ENCODE data around the gene DCTN3.

The DCTN3 gene

DNA sequence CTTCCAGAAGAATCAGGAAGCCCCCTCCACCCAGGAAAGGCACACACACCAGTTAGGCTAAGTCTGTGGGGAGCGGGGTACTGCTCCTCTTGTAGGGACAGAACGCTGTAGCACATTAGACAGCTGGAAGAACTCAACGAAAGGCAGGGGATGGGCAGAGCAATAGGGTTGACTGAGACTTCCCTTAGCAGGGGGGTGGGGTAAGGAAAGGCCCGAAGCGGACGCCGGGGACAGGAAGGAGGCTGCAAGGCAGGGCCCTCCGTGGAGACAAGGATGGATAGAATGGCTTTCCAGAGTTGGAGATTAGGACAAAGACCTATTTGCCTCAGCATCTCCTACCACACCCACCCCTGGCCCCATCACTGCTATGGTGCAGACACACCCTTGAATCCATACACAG is 45.1 kb downstream of the DCTN3 start:
- DNase-seq (ENCODE audit: low read depth in 2 of 2, low spot score in 1 of 2), result no peak

DNA sequence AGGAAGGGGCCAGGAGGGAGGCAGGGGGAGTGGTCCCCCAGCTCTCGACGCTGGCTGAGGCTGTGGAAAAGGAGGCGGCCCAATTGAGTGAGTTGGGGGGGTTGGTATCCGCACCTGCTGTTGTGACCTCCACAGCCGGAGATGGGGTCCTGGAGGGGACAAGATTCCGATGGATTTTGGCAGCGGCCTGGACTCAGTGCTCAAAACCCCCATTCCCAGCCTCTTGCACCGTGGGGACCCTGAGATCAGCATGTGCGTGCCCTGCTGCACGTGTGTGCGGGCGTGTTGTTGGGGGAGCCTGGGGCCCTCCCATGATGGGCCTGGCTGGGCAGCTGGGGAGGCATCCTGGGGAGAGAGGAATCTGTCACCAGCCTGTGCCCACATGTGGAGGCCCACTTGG is 45.7 kb downstream of the DCTN3 start:
- no peak for DNase-seq (ENCODE audit: low read depth in 2 of 2, low spot score in 1 of 2)

DNA sequence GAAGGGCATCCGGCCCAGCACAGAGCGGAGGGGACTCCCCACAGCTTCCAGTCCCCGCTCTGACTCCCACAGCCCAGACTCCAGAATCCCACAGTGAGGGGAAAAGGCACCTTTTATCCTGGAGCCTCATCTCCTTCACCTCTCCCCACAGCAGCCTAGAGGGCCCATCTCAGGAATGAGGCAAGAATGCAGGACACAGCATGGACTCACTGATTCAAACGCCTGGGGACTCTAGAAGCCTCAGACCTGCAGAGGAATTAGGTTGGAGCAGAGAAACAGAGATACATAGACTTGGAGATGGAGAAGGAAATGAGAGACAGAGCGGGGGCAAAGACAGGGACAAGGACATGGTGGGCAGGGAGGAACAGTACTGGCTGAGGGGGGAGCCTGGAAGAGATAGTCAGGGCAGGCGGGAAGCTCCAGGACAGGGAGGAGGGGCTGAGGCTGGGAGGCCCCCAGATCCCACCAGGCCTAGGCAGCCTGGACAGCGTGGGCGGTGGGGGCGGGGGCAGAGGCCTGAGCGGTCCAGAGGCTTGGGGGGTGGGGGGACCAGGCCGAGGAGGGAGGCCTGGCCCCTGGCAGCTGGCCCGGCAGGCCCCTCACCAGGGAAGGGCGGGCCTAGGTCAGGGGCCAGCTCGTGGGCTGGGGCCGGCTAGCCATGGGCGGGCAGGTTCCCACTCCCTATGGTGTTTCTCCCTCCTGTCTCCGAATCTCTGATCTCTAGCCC is 46.5 kb downstream of the DCTN3 start:
- DNase-seq (ENCODE audit: low read depth in 2 of 2, low spot score in 1 of 2), result no peak

DNA sequence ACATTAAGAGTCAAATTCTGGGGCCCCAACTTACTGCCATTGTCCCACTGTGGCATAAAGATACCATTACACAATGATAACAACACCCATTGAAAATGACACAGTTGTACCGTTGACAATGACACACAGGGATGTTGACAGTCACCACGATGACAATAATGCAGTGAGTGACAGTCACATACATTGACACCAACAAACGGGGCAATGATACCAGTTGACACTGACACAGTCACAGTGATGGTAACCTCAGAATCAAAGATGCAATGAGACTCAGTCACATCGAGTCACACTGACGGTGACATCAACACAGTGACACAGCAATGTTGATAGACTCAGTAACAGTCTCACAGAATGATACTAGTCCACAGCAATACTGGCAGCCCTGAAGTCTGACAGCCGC is 47.7 kb downstream of the DCTN3 start:
- DNase-seq (ENCODE audit: low read depth in 2 of 2, low spot score in 1 of 2), result no peak

DNA sequence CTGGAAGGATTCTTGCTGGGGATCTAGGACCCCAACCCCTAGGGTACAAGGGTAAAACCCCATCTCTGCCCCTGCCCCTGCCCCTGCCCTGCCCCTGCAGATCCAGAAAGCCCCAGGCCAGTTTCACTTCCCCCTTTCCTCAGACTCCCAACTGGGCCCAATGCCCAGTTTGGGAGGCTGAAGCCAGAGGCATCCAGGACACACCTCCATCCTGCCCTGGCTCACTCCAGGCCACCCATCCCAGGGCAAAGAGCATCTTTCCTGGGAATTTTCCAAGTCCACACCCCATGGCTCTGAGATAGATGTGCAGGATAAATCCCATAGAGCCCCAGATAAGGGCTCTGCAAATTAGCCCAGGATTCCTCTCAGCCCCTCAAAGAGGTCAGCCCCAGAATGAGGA is 48.2 kb downstream of the DCTN3 start:
- no peak for DNase-seq (ENCODE audit: low read depth in 2 of 2, low spot score in 1 of 2)

DNA sequence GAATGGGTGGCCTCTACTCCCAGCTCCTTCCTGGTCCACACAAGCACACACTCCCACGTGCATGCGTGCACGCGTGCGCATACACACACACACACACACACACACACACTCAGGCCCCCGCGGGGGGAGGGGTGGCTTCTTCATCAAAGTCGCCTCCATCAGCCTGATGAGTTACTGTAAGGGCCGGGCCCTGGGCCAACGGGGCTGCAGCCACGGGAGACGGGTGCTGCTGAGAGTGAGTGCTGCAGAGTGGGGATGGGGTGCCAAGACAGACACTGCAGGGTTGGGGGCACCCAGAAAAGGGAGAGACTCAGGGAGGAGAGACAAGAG is 48.8 kb downstream of the DCTN3 start:
- no peak for DNase-seq (ENCODE audit: low read depth in 2 of 2, low spot score in 1 of 2)

DNA sequence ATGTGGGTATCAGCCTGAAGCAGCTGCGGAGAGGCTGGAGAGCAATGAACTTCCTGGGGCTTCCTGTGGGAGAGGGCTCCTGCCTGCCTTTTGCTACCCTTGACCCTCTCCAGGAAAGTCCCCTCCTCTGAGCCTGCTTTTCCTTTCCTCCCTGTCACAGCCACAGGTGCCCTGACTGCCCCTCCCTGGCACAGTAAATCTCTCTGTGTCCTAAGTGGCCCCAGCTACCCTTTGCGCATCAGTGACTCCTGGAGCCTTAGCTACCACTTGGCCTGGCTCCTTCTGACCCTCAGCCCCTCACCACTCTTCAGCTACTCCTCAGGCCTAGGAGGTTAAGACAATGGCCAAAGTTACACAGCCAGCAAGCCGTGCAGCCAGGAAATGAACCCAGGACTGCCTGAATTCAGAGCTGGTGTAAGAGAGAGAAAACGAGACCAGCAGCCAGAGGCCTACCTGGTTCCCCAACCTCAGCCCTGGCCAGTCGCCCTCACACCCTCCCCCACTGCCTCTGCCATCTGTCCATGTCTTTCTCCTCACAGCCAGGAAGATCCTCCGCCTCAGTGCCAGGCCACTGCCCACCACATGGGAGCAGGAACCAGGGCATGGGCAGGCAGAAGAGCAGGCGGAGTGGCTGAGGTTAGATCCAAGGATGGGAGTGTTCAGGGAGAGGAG is 49.4 kb downstream of the DCTN3 start:
- DNase-seq (ENCODE audit: low read depth in 2 of 2, low spot score in 1 of 2), result no peak

DNA sequence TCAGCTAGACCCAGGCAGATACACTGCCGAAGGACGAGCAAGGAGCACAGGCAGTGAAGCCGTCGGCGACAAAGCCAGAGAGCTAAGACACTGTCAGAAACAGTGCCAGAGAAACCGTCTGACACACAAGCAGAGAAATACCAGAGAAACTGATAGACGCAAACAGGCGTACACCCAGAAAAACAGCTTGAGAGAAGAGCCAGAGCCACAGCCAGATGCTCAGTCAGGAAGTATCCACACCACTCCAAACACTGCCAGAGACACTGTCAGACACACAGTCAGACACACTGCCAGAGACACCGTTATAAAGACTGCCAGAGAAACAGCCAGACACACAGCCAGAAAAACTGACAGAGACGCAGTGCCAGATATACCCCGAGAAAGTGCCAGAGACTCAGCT is 49.9 kb downstream of the DCTN3 start:
- DNase-seq (ENCODE audit: low read depth in 2 of 2, low spot score in 1 of 2), result no peak

DNA sequence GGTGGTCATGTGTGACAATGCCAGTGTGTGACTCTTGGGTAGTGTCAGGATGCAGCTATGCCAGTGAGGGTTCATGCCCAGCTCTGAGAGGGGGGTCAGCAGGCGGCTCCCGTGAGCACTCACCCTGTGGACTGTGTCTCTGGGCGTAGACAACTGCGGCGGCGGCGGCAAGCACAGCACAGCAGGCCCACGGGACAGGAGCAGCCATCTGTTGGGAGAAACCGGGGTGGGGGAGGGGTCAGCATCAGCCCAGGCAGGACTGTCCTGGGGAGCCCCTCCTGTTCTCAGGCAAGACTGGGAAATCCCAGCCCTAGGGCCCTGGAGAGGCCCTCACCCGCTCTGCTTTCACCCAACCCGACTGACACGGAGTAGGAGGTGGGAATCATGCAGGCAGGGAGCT is 51.5 kb downstream of the DCTN3 start:
- DNase-seq (ENCODE audit: low read depth in 2 of 2, low spot score in 1 of 2), result no peak

DNA sequence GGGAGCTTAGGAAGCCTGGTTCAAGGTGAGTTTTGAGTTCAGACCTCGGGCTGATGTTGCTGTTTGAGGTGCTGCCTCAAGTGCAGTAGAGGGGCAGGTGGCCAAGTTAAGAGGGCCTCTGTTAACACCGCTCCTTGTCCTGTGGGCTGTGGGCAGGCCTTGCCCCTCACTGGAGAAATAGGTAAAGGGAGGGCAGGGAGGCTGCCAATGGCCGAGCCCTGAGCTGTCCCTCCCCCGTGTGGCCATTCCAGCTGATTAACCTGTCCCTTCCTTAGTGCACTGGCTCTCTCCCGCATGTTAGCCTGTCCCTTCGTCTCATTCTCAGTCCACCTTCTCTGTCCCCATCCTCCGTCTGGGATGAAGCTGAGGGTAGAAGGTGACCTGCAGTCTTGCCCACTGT is 52.2 kb downstream of the DCTN3 start:
- DNase-seq (ENCODE audit: low read depth in 2 of 2, low spot score in 1 of 2), result no peak

DNA sequence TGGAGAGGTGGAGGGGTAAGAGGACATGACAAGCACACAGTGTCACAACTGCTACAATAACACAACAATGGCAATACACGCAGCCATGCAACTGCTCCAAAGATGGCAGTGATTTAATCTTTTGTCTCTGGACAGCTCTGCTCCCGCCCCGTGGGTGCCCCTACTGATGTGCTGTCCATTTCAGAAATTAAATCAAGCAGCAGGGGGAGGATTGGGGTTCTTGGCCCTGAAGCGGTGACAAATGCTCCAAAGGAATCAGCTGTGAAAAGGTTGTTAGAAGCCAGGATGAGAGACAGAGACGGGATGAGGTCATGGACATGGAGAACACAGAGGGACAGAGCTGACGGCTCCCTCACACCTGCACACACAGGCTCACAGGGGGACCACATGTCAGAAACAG is 53.3 kb downstream of the DCTN3 start:
- no peak for DNase-seq (ENCODE audit: low read depth in 2 of 2, low spot score in 1 of 2)

DNA sequence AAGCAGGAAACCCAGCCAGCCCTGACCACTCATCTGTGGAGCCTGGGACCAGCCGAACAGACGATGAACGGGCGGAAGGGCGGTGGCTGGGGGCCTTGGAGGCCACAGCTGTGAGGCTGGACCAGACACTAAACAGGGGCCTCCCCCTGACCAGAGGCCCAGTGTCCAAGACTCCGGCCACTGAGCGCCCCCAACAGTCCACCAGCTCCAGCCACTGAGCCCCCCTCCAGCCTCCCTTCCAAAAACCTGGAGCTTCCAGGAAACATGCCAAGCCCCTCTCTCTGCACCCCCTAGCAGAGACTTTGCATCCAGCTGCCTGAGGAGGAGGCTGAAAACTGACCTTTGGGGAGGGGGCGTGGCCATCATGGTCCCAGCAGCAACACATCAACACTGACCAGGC is 54.0 kb downstream of the DCTN3 start:
- no peak for DNase-seq (ENCODE audit: low read depth in 2 of 2, low spot score in 1 of 2)

DNA sequence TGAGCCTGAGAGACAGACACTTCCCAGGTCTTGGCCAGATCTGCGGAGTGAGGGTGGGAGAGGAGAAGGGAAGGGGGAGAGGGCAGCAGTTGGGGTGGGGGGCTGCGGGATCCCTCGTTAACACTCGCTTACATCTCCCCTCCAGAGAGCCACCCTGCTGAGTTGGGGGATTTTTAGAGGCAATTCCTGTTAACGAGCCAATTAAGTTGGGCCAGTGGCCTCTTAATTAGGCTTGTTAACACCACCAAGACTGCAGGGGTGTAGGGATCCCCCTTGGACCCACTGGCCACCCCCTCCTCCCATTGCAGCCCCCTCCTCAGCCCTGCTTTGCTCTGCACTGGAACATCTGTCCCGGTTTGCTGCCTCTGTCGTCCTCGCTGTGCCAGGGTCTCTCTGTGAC is 54.4 kb downstream of the DCTN3 start:
- no peak for DNase-seq (ENCODE audit: low read depth in 2 of 2, low spot score in 1 of 2)

DNA sequence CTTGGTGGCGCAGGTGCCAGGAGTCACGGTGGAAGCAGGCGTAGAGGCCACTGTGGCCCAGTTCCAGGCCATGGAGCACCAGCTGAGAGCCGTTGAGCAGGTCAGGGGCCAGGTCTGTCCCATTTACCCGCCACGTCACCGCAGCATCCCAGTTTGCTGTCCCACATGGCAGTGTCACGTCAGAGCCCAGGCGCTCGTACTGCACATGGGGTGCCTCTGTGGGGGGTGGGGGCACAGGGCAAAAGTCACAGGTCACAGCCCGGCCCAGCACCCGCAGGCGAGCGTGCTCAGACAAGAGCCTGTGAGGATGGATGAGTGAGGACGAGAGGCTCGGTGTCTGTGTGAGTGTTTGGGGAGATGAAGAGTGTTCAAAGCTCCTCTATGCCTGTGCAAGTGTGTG is 55.7 kb downstream of the DCTN3 start:
- DNase-seq (ENCODE audit: low read depth in 2 of 2, low spot score in 1 of 2), result no peak
